H9 (cell line): Measurements from ENCODE around the gene XXYLT1. TPM values are rescaled to one million over a fixed set of nuclear protein-coding genes. Genes with fewer than 3 reads are reported as not detected.

Source experiments
- DNase-seq: peaks from one replicate; pipeline ENCODE4 v3.0.0-alpha.2; 2017
- H2AFZ ChIP-seq: one replicate; pipeline ENCODE4 v1.6.1; 2013; ENCODE audit warnings: mild to moderate bottlenecking, low read length, control low read depth, moderate library complexity
- H2AK5ac ChIP-seq: 2 replicates; pipeline ENCODE4 v1.6.1; 2013; ENCODE audit warnings: low read length, control low read depth, mixed read lengths; ENCODE audit not compliant: insufficient read length
- H2BK120ac ChIP-seq: one replicate; pipeline ENCODE4 v1.6.1; 2013; ENCODE audit warnings: low read depth, mild to moderate bottlenecking, low read length, control low read depth, inconsistent platforms; ENCODE audit not compliant: poor library complexity, severe bottlenecking
- H2BK12ac ChIP-seq: 2 replicates; pipeline ENCODE4 v1.6.1; 2013; ENCODE audit warnings: low read length, control low read depth, mixed read lengths, low read depth; ENCODE audit not compliant: insufficient read length
- H2BK15ac ChIP-seq: 2 replicates; pipeline ENCODE4 v1.6.1; 2013; ENCODE audit warnings: low read depth, low read length, control low read depth
- H2BK20ac ChIP-seq: one replicate; pipeline ENCODE4 v1.6.1; 2013; ENCODE audit warnings: low read depth, mild to moderate bottlenecking, low read length, control low read depth, inconsistent platforms; ENCODE audit not compliant: poor library complexity, severe bottlenecking
- H2BK5ac ChIP-seq: 2 replicates; pipeline ENCODE4 v1.6.1; 2013; ENCODE audit warnings: low read length, control low read depth, mixed read lengths; ENCODE audit not compliant: insufficient read length
- H3K14ac ChIP-seq: 2 replicates; pipeline ENCODE4 v1.6.1; 2013; ENCODE audit warnings: low read length, control low read depth; ENCODE audit not compliant: insufficient read depth
- H3K18ac ChIP-seq: 2 replicates; pipeline ENCODE4 v1.6.1; 2013; ENCODE audit warnings: low read depth, mild to moderate bottlenecking, mixed read lengths, low read length, control low read depth; ENCODE audit not compliant: insufficient read length
- H3K23ac ChIP-seq: 2 replicates; pipeline ENCODE4 v1.6.1; 2013; ENCODE audit warnings: low read length, control low read depth, mixed read lengths, low read depth; ENCODE audit not compliant: insufficient read length
- H3K23me2 ChIP-seq: 2 replicates; pipeline ENCODE4 v1.6.1; 2013; ENCODE audit warnings: low read depth, mild to moderate bottlenecking, mixed read lengths, low read length, control low read depth; ENCODE audit not compliant: insufficient read length, poor library complexity, severe bottlenecking
- H3K27ac ChIP-seq: 2 replicates; pipeline ENCODE4 v1.5.1; 2013; ENCODE audit warnings: low read length, control low read depth, mixed read lengths, low read depth; ENCODE audit not compliant: insufficient read length
- H3K27me3 ChIP-seq: 2 replicates; pipeline ENCODE4 v1.6.1; 2013; ENCODE audit warnings: low read length, control low read depth, inconsistent platforms; ENCODE audit not compliant: insufficient read depth
- H3K4ac ChIP-seq: 2 replicates; pipeline ENCODE4 v1.6.1; 2013; ENCODE audit warnings: low read depth, mild to moderate bottlenecking, control low read depth, inconsistent platforms, low read length, moderate library complexity
- H3K4me1 ChIP-seq: 2 replicates; pipeline ENCODE4 v1.6.1; 2013; ENCODE audit warnings: low read length, control low read depth, inconsistent platforms; ENCODE audit not compliant: insufficient read depth
- H3K4me2 ChIP-seq: 2 replicates; pipeline ENCODE4 v1.6.1; 2013; ENCODE audit warnings: low read length, control low read depth, mixed read lengths; ENCODE audit not compliant: insufficient read length, insufficient read depth
- H3K56ac ChIP-seq: 2 replicates; pipeline ENCODE4 v1.6.1; 2013; ENCODE audit warnings: low read depth, mild to moderate bottlenecking, mixed read lengths, low read length, control low read depth; ENCODE audit not compliant: insufficient read length
- H3K79me1 ChIP-seq: 2 replicates; pipeline ENCODE4 v1.6.1; 2013; ENCODE audit warnings: low read depth, mild to moderate bottlenecking, moderate library complexity, low read length, control low read depth, inconsistent platforms; ENCODE audit not compliant: insufficient read depth, poor library complexity, severe bottlenecking
- H3K79me2 ChIP-seq: 2 replicates; pipeline ENCODE4 v1.6.1; 2013; ENCODE audit warnings: low read length, control low read depth, inconsistent platforms; ENCODE audit not compliant: insufficient read depth
- H3K9ac ChIP-seq: 2 replicates; pipeline ENCODE4 v1.6.1; 2013; ENCODE audit warnings: low read length, control low read depth, mixed read lengths; ENCODE audit not compliant: insufficient read length; ENCODE audit errors: extremely low read depth
- H3K9me3 ChIP-seq: one replicate; pipeline ENCODE4 v1.6.1; 2013; ENCODE audit warnings: low read depth, low read length, inconsistent platforms; ENCODE audit not compliant: control insufficient read depth
- H3T11ph ChIP-seq: one replicate; pipeline ENCODE4 v1.6.1; 2013; ENCODE audit warnings: mild to moderate bottlenecking, low read length, control low read depth, inconsistent platforms
- H4K20me1 ChIP-seq: one replicate; pipeline ENCODE4 v1.6.1; 2013; ENCODE audit not compliant: control insufficient read depth, insufficient read length, insufficient read depth
- H4K5ac ChIP-seq: 2 replicates; pipeline ENCODE4 v1.6.1; 2013; ENCODE audit warnings: low read depth, mild to moderate bottlenecking, mixed read lengths, low read length, control low read depth; ENCODE audit not compliant: insufficient read length
- H4K8ac ChIP-seq: replicated peaks from 2 replicates; pipeline ENCODE4 v1.6.1; 2013; ENCODE audit warnings: low read length, control low read depth, mixed read lengths, low read depth; ENCODE audit not compliant: insufficient read length
- H4K91ac ChIP-seq: 2 replicates; pipeline ENCODE4 v1.6.1; 2013; ENCODE audit warnings: low read depth, mild to moderate bottlenecking, moderate library complexity, mixed read lengths, low read length, control low read depth; ENCODE audit not compliant: insufficient read length
- H3K27ac Mint-ChIP-seq, 3 experiments: 2 replicates in 2 of 3; 3 replicates in 1 of 3; pipeline ENCODE4 v1.8.0; 2020 to 2021; ENCODE audit warnings: mixed read lengths in 3 of 3, mild to moderate bottlenecking in 1 of 3, moderate library complexity in 1 of 3
- H3K27me3 Mint-ChIP-seq: 2 replicates; pipeline ENCODE4 v1.8.0; 2021; ENCODE audit warnings: low read depth, mild to moderate bottlenecking, moderate library complexity, mixed read lengths
- H3K36me3 Mint-ChIP-seq, 3 experiments: 2 replicates in 2 of 3; 3 replicates in 1 of 3; pipeline ENCODE4 v1.8.0; 2020 to 2021; ENCODE audit warnings: low read depth in 3 of 3, mixed read lengths in 3 of 3; ENCODE audit not compliant: insufficient read depth in 1 of 3
- H3K4me1 Mint-ChIP-seq, 2 experiments: 2 replicates each; pipeline ENCODE4 v1.8.0; 2020; ENCODE audit warnings: mixed read lengths in 2 of 2
- H3K4me3 Mint-ChIP-seq, 2 experiments: 2 replicates in 1 of 2; 3 replicates in 1 of 2; pipeline ENCODE4 v1.8.0; 2020 to 2021; ENCODE audit warnings: mild to moderate bottlenecking in 2 of 2, mixed read lengths in 2 of 2, moderate library complexity in 1 of 2
- H3K9me3 Mint-ChIP-seq, 2 experiments: 2 replicates in 1 of 2; 3 replicates in 1 of 2; pipeline ENCODE4 v1.8.0; 2020; ENCODE audit warnings: mild to moderate bottlenecking in 2 of 2, mixed read lengths in 2 of 2, moderate library complexity in 1 of 2
- WGBS: extraction: QIAGEN DNeasy Blood & Tissue Kit; methylation state at CpG from one replicate; pipeline ENCODE4 v1.1.7; 2013; ENCODE audit warnings: missing lambda C conversion rate, low lambda C conversion rate, mixed read lengths; ENCODE audit not compliant: insufficient read length; ENCODE audit errors: extremely low coverage; 5-methylcytosine and 5-hydroxymethylcytosine counted together
- total RNA-seq: library from RNA; stranded (reverse); gene quantifications from 2 replicates; pipeline ENCODE4 v1.2.1, GENCODE V29; 2021
- TF ChIP-seq, protein P1 (sequence below): fragments of 200-600 bp; sonication (generic); conservative IDR thresholded peaks from 3 replicates; pipeline ENCODE4 v1.8.0; 2021; ENCODE audit warnings: antibody characterized with exemption, mild to moderate bottlenecking

The XXYLT1 gene
- total RNA-seq, 1 experiment from 2014 or later: 22.7 TPM

DNA sequence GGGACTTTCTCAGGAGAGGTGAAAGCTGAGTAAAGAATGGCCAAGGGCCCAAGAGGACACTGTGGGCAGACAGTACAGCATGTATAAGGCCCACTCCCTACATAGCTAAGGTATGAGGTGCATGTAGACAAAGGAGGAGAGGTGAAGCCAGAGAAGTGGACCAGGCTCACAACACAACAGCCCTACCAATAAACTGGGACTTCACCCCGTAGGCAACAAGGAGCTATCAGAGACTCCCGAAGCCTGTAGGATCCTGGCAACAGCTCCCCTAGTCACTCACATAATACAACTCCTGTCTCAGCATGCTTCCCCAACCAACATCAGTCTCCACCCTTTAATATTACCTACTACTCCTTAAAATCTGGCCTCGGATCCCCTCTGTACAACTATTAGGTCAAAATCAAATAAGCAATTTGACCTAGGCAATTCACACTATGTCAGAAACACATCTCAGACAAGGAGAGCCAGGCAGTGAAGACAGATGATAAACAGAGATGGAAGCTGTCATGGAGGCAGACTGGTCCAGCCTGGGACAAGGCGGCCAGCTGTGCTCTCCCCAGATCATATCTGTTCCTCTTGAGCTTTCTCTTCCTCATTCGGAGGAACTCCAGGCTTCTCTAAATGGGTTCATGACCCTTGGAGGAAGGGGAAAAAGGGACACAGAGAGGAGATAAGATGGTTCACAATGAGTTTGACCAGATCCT is 1.4 kb downstream of the XXYLT1 start:
- WGBS: no CpG with 5 or more reads among the region's 5 CpGs
- H4K20me1 ChIP-seq: no peaks in the 10 kb centered on the region
- Mint-ChIP-seq H3K27me3 (no peaks in the 10 kb centered on the region; the same call in 1 of the 2 replicates), H3K36me3 (peaks cover 16 to 34% (median 32%) of the 10 kb centered on the region in 3 experiments), H3K9me3 (no peaks in the 10 kb centered on the region), H3K4me3 (peak overlapping the region; percentile 78 to 92), H3K27ac (no peak overlapping the region), H3K4me1 (peaks cover 16 to 18% of the 10 kb centered on the region in 2 experiments)
- no peak overlapping the region for H4K8ac ChIP-seq
- H3K14ac ChIP-seq: no peak overlapping the region
- no peak overlapping the region for H2BK12ac ChIP-seq
- H3K4ac ChIP-seq: no peak overlapping the region
- no peak overlapping the region for H2BK20ac ChIP-seq
- no peak overlapping the region for H3K9ac ChIP-seq
- no peak overlapping the region for H2BK5ac ChIP-seq
- peaks cover 3% of the 10 kb centered on the region; the same call in 1 of the 2 replicates for H3K4me1 ChIP-seq
- no peak for DNase-seq
- no peak overlapping the region for H4K5ac ChIP-seq
- no peak overlapping the region for H3K27ac ChIP-seq
- no peak overlapping the region for H2BK120ac ChIP-seq
- H2AK5ac ChIP-seq: no peak overlapping the region
- H3K4me2 ChIP-seq: peak overlapping the region; percentile 89
- H3K18ac ChIP-seq: no peak overlapping the region
- H3K79me2 ChIP-seq: peaks cover 19% of the 10 kb centered on the region
- H3K9me3 ChIP-seq: no peaks in the 10 kb centered on the region
- TF ChIP-seq, protein P1, sequence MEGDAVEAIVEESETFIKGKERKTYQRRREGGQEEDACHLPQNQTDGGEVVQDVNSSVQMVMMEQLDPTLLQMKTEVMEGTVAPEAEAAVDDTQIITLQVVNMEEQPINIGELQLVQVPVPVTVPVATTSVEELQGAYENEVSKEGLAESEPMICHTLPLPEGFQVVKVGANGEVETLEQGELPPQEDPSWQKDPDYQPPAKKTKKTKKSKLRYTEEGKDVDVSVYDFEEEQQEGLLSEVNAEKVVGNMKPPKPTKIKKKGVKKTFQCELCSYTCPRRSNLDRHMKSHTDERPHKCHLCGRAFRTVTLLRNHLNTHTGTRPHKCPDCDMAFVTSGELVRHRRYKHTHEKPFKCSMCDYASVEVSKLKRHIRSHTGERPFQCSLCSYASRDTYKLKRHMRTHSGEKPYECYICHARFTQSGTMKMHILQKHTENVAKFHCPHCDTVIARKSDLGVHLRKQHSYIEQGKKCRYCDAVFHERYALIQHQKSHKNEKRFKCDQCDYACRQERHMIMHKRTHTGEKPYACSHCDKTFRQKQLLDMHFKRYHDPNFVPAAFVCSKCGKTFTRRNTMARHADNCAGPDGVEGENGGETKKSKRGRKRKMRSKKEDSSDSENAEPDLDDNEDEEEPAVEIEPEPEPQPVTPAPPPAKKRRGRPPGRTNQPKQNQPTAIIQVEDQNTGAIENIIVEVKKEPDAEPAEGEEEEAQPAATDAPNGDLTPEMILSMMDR: no peak
- peaks cover 12% of the 10 kb centered on the region for H3K23me2 ChIP-seq
- no peak overlapping the region for H2AFZ ChIP-seq
- H3K27me3 ChIP-seq: no peaks in the 10 kb centered on the region
- no peak overlapping the region for H3T11ph ChIP-seq
- H3K79me1 ChIP-seq: peaks cover 7% of the 10 kb centered on the region
- H4K91ac ChIP-seq: no peak overlapping the region
- no peak overlapping the region for H3K23ac ChIP-seq
- H3K56ac ChIP-seq: no peak overlapping the region
- no peak overlapping the region for H2BK15ac ChIP-seq
